HG02623 (cell line): ENCODE measurements around the gene SENP8.
A peak's percentile ranks its signal among the peaks of the same experiment; 100 is the strongest.
"Not testable (repeated sequence)": the region's sequence is repeated elsewhere in the genome, so short reads cannot be mapped to it uniquely, and the experiment has no call there.

Source experiments
- ATAC-seq: cut with Tn5 transposase; IDR thresholded peaks from one replicate; pipeline ENCODE4 v1.9.1; 2021; ENCODE audit warnings: moderate library complexity; ENCODE audit not compliant: unreplicated experiment

SENP8 gene

DNA sequence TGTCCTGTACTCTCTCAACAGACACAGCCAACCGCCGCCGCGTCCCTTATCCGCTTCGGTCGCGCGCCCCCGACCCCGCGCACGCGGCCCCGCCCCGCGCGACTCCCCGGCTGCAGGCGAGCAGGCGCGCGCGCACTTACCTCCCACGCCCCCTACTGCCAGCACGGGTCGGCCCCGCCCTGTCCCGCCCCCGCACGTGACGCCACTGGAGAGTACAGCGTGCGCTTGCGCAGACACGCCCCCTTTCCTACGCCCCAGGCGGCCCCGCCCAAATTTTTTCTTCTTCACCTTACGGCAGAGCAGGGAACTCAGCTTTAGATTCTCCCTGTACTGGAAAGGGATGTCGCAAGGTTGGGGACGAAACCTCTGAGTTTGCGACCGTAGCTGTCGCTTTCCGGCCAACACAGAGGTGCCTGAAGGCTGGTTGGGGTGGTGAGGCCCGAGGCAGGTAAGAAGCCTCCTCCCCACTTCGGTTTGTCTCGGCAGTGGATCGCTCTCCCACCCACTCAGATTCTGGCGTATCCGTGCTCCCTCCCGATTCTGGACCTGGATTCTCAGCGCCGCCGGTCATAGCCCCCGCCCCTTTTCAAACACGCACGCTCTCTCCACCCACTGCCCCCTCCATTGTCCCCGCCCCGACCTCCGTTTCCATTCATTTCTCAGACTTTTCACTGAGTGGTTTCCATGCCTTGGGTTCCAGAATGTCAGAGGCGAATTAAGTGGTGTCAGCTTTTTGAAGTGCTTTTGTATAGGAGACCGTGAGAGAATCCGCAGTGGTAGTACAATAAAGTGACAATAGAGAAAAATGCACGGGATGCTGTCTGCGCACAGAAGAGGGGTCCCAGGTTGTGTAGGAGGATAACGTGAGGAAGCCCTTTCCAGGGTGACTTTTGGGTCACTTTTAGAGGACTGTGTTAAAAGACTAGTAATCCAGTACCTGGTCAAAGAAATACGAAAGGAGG is at the start of gene SENP8, which contains the start of gene MYO9A:
Gene SENP8 (plus strand): TSS at position 387 of the 962 bp plus-strand sequence. CDS start 21,221 bp downstream, outside the sequence.
Gene MYO9A (minus strand): TSS at position 134 of the 962 bp plus-strand sequence. CDS start 71,587 bp downstream, outside the sequence.
- peak; percentile 62 for ATAC-seq

GRCh38 chr15:72068856-72069255 is 49.3 kb upstream of the SENP8 start:
- ATAC-seq, result no peak

DNA sequence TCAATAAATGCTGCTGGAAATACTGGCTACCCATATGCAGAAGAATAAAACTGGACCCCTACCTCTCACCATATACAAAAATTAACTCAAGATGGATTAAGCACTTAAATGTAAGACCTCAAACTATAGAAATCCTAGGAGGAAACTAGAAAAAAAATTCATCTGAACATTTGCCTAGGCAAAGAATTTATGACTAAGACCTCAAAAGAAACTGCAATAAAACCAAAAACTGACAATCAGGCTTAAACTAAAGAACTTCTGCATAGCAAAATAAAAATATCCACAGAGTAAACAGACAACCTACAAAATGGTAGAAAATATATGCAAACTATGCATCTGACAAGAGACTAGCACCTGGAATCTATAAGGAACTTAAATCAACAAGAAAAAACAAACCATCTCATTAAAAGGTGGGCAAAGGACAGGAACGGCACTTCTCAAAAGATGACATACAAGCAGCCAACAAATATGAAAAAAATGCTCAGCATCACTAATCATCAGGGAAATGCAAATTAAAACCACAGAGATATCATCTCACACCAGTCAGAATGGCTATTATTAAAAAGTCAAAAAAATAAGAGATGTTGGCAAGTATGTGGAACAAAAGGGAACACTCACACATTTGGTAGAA is 47.3 kb upstream of the SENP8 start:
- ATAC-seq, result no peak

- not testable (repeated sequence) for ATAC-seq
These were observed 46.8 kb upstream of the SENP8 start for GRCh38 chr15:72071448-72071825.

DNA sequence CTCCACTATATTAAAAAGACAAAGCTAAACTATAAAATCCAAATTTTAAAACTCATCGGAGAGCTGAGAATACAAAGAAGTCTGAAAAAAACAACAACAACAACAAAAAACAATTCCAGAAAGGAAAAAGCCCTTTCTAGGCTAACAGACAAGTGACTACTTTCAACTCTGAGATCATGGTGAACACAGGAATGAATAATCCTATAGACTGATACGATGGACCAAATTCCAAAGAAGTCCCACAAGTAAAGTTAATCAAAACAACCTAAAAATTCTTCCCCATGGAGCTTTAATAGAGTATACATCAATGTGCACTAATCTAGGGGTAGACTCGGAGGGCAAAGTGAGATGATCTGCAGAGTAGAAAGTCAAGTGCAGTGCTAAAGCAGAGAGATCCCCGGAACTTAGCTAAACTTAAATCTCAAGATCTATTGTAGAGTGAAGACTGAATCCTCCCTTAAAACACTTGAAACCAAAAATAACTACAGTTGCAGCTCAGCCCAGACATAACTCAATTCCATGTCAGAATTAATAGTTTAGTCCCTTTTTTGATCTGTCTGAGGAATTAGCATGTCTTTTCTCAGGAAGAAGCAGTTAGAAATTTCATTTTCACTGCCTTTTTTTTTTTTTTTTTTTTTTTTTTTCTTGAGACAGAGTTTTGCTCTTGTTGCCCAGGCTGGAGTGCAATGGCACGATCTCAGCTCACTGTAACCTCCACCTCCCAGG is 43.7 kb upstream of the SENP8 start:
- no peak for ATAC-seq

- ATAC-seq, result no peak
These were observed 40.3 kb upstream of the SENP8 start for GRCh38 chr15:72077950-72078349.

DNA sequence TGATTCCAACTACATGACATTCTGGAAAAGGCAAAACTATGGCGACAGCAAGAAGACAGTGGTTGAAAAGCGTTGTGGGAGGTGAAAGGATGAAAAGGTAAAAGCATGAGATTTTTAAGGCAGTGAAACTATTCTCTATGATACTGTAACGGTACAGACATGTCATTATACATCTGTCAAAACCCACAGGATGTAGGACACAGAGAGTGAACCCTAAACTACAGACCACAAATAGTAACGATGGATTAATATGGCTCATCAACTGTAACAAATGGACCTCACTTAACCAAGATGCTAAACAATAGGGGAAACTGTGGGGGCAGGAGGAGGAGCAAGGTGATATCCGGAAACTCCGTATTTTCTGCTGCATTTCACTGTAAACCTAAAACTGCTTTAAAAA is 39.3 kb upstream of the SENP8 start:
- no peak for ATAC-seq

DNA sequence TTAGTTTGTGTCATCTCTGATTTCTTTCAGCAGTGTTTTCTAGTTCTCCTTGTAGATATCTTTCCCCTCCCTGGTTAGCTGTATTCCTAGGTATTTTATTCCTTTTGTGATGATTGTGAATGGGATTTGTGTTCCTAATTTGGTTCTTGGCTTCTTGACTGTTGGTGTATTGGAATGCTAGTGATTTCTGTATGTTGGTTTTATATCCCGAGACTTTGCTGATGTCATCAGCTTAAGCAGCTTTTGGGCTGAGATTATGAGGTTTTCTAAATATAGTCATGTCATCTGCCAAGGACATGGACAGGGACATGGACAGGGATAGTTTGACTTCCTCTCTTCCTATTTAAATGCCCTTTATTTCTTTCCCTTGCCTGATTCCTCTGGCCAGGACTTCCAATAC is 36.0 kb upstream of the SENP8 start:
- ATAC-seq, result no peak

DNA sequence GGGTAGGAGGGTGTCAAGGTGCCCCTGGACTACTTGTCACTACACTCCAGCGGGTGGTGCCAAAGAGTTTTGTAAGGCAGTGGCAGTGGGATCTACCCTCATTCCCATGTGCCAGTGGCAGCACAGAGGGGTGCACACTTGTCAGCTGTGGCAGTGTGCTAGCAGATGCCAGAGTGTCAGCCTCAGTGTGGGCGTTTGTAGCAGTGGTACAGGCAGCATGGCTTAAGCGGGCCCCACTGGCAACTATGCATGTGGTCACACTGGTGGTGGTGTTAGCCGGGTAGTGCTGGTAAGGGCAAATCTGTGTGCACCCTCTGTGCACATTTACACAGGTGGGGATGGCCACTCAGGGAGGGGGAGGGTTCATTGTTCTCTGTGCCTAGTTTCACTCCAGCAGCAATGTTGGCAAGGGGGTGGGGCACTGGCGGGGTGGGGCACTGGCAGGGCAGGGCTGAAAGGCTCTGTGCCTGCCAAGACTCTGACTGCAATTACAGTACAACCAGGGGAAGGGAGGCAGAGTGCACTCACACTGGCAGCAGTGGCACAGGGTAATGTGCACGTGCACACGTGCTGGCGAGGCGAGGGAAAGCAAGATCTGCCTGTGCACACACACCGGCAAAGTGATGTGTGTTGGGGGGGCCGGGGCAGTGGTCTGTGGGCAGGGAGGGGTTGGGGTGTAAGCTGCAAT is 32.0 kb upstream of the SENP8 start:
- no peak for ATAC-seq

DNA sequence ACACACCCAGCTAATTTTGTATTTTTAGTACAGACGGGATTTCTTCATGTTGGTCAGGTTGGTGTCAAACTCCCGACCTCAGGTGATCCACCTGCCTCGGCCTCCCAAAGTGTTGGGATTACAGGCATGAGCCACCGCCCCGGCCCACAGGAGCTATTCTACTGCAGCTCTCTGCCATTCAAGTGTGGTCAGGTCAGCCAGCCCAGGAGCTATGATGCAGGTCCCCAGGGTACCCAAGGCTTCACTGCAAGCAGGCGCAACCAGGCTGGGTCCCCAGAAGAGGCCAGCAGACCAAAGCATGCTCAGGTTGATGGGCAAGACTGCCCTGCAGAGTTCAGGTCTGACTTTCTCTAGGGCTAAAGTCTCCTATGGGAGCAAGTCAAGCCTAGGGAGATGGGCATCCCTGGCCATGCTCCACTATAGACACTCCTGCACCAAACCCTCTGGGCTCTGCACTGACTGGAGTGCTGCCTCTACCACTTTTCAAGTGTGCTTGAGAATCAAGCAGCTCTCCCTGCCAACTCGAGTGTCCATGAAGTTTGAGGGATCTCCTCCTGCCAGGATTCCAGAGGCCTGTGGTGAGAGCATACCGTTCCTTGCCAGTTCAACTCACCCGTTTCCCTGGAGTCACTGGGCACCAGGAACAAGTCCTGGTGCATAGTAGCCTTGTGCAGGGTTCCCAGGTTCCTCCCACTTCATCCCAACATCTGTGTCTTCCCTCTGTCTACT is 31.1 kb upstream of the SENP8 start:
- no peak for ATAC-seq

DNA sequence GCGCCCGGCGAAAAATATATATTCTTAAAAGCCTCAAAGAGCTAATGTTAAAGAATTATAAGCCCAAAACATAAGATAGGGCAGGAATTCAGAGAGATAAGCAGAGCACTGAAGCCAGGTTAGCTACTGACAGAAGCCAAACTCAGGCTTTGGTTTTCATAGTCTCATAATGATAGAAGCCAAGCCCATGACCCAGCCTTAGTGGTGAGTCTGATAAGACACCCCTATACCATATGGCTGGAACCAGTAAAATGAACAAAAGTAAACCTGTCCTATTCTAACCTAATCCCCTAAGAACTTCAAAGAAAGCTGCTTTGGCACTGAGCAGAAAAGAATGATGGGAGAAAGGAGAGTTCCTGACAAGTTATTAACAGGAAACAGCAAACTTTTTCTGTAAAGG is 26.2 kb upstream of the SENP8 start:
- ATAC-seq, result no peak

GRCh38 chr15:72092691-72093090 is 25.5 kb upstream of the SENP8 start:
- ATAC-seq, result no peak

DNA sequence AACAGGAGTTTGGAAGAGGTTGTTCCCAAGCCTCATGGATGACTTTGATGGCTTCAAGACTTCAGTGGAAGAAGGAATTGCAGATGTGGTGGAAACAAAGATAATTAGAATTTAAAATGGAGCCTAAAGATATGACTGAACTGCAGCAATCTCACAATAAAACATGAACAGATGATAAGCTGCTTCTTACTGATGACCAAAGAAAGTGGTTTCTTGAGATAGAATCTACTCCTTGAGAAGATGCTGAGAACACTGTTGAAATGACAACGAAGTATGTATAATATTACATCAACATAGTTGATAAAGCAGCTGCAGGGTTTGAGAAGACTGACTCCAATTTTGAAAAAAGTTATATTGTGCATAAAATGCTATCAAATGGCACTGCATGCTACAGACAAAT is 21.4 kb upstream of the SENP8 start:
- ATAC-seq, result no peak

DNA sequence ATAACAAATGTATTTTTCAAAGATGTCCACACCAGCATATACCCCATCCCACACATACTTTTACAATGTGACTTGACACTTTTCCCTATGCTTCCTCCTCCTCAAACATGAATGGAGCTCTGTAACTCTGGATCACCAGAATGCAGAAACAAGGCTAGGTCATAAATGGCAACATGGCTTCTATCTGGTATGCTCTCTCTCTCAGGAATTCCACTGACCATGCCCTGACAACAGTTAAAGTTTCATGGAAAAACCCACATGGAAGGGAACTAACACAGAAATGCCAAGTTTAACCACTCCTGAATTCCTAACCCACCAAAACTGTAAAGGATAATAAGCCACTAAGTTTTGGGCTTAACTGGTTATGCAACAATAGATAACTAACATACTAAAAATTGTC is 20.2 kb upstream of the SENP8 start:
- ATAC-seq, result no peak

- no peak for ATAC-seq
These were observed 19.0 kb upstream of the SENP8 start for GRCh38 chr15:72099155-72099554.

- not testable (repeated sequence) for ATAC-seq
These were observed 17.7 kb upstream of the SENP8 start for GRCh38 chr15:72100551-72100950.

DNA sequence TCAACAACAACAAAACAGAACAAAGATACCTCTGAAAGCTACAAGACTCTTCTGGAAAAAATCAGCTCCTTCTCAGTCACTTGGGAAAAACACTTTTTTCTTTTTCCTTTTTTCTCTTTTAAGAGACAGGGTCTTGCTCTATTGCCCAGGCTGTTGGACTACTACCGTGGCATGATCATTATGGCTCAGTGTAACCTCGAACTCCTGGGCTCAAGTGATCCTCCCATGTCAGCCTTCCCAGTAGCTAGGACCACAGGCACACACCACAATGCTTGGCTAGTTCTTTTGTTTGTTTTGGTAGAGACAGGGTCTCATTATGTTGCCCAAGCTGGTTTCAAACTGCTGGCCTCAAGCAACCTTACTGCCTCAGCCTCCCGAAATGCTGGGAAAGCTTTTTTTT is 13.1 kb upstream of the SENP8 start:
- no peak for ATAC-seq

DNA sequence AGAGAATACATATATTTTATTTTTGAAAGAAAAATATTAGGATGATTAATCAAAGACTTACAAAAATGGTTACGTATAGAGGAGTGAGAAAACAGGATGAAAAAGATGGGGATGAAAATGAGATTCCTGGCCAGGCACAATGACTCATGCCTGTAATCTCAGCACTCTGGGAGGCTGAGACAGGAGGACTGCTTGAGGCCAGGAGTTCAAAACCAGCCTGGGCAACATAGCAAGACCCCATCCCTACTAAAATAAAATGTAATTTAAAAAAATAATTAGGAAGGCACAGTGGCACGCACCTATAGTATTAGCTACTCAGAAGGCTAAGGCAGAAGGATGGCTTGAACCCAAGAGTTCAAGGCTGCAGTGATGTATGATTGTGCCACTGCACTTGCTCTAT is 12.1 kb upstream of the SENP8 start:
- no peak for ATAC-seq

GRCh38 chr15:72110355-72110754 is 7.8 kb upstream of the SENP8 start:
- no peak for ATAC-seq

DNA sequence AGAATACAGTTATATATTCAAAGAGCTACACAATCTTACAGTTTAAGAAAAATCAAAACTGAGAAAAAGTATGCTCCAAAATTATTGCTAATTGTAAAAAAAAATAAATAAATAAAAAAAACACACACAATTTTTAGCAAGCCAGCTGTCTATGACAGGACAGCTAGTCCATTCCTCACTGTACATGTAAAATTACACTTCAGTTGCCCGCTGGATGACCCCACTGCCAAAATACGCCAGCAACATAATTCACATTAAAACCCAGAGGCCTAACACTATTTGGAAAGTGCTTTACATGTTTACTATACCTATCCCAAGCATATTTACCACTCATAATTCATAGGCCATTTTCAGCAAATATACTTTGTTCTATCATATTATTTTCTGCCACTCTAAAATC is 6.1 kb upstream of the SENP8 start:
- ATAC-seq, result no peak
